GM19099 (cell line): Measurements from ENCODE around the gene C1QTNF5.
A peak's percentile ranks its signal among the peaks of the same experiment; 100 is the strongest.

Experiments used
- POLR2A ChIP-seq: IDR thresholded peaks from 3 replicates; pipeline ENCODE4 v1.6.1; 2011; ENCODE audit warnings: low read depth; ENCODE audit not compliant: insufficient read length; ENCODE audit errors: extremely low read depth

C1QTNF5 gene

GRCh38 chr11:119336744-119337469 is 3.8 kb downstream of the C1QTNF5 start:
- no peak for TF ChIP-seq POLR2A

GRCh38 chr11:119335655-119336543 is 4.8 kb downstream of the C1QTNF5 start:
- TF ChIP-seq POLR2A = no peak

- TF ChIP-seq POLR2A = no peak
Observed at GRCh38 chr11:119335091-119335654, 5.5 kb downstream of the C1QTNF5 start.

GRCh38 chr11:119334174-119334930 is 6.3 kb downstream of the C1QTNF5 start, which contains the start of gene RNF26:
TSS of gene RNF26 (plus strand) at chr11:119334527. CDS start at chr11:119335123, 596 bp downstream.
- peak; percentile 78 for TF ChIP-seq POLR2A

- TF ChIP-seq POLR2A = no peak
Observed at GRCh38 chr11:119332111-119332765, 8.4 kb downstream of the C1QTNF5 start.

GRCh38 chr11:119330237-119330636 is 10.4 kb downstream of the C1QTNF5 start:
- TF ChIP-seq POLR2A = no peak

- TF ChIP-seq POLR2A = no peak
Observed at GRCh38 chr11:119329320-119329719, 11.4 kb downstream of the C1QTNF5 start.

- TF ChIP-seq POLR2A = no peak
Observed at GRCh38 chr11:119324189-119324588, 16.5 kb downstream of the C1QTNF5 start.

GRCh38 chr11:119323532-119324033 is 17.1 kb downstream of the C1QTNF5 start:
- TF ChIP-seq POLR2A = no peak

GRCh38 chr11:119322921-119323531 is 17.7 kb downstream of the C1QTNF5 start:
- no peak for TF ChIP-seq POLR2A

- TF ChIP-seq POLR2A = no peak
Observed at GRCh38 chr11:119322360-119322739, 18.3 kb downstream of the C1QTNF5 start.

- TF ChIP-seq POLR2A = peak; percentile 77
Observed at GRCh38 chr11:119320776-119321524, 19.7 kb downstream of the C1QTNF5 start.

GRCh38 chr11:119320240-119320775 is 20.4 kb downstream of the C1QTNF5 start:
- TF ChIP-seq POLR2A = no peak
